Cardiac fibroblast (primary cell): Measurements from ENCODE around the gene MRPL40.

Source experiments
- DNase-seq, 2 donors: peaks; one replicate each; pipeline versions ENCODE4 v3.0.0 to v3.0.0-alpha.2; 2010; ENCODE audit warnings: low read depth in 2 of 2
- H3K4me3 ChIP-seq, 2 donors: replicated peaks in 1 of 2; 1 replicate in 1 of 2; 2 replicates in 1 of 2; pipeline ENCODE4 v1.5.1; 2011; ENCODE audit warnings: low read depth in 2 of 2, low read length in 2 of 2, mild to moderate bottlenecking in 2 of 2, moderate library complexity in 1 of 2
- TF ChIP-seq, protein P1 (sequence below): IDR thresholded peaks from one replicate; pipeline ENCODE4 v1.5.1; 2011; ENCODE audit warnings: low read depth, mild to moderate bottlenecking, low read length, inconsistent platforms

The MRPL40 gene

DNA sequence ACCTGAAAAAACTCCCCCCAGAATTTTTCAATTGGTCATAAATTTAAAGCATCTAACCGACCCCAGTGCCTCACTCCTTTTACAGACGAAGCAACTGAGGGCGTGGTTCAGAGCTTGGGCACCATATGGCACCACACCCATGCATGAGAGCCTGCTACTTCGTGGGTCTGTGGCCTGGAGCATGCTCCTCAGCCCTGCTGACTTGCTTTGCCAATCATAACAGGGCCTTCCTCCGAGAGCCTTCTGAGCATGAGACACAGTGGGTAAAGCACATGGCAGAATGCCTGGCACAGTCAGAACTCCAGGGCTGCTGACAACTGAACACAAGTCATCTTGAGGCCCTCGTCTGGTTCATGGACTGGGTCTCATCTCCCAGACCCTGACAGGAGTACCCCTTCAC, 34.1 kb upstream of the MRPL40 start:
- H3K4me3 ChIP-seq = no peak overlapping the region
- TF ChIP-seq, protein P1, sequence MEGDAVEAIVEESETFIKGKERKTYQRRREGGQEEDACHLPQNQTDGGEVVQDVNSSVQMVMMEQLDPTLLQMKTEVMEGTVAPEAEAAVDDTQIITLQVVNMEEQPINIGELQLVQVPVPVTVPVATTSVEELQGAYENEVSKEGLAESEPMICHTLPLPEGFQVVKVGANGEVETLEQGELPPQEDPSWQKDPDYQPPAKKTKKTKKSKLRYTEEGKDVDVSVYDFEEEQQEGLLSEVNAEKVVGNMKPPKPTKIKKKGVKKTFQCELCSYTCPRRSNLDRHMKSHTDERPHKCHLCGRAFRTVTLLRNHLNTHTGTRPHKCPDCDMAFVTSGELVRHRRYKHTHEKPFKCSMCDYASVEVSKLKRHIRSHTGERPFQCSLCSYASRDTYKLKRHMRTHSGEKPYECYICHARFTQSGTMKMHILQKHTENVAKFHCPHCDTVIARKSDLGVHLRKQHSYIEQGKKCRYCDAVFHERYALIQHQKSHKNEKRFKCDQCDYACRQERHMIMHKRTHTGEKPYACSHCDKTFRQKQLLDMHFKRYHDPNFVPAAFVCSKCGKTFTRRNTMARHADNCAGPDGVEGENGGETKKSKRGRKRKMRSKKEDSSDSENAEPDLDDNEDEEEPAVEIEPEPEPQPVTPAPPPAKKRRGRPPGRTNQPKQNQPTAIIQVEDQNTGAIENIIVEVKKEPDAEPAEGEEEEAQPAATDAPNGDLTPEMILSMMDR = no peak
- peak in 1 of 2 donors; percentile 3 for DNase-seq

DNA sequence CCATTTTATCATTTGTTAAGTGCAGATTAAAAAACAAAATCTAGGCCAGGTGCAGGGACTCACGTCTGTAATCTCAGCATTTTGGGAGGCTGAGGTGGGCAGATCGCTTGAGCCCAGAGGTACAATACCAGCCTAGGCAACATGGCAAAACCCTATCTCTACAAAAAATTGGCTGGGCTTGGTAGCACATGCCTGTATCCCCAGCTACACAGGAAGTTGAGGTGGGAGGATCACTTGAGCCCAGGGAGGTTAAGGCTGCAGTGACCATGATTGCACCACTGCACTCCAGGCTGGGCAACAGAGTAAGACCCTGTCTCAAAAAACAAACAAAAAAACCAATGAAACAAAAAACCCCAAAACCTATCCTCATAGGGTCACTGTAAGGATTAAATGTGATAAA, 33.7 kb upstream of the MRPL40 start:
- DNase-seq = no peak
- no peak overlapping the region for H3K4me3 ChIP-seq
- TF ChIP-seq, protein P1 = no peak

DNA sequence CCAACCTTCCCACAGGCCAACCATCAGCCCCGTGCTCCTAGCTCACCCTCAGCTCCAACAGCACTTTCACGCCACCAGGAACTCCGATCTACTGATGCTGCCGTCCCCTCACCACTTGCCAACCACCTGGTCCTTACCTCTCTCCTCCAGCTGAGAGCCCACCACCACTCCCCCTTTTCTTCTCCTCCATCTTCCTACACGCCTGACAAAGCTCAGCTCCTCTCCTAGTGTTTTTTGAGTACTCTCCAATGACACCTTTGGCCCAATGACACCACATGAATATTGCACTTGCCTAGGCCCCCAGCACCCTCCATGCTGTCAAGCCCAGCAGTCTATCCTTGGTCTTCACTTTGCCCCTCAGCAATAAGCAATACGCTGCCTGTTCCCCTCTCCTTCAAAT, 31.5 kb upstream of the MRPL40 start:
- TF ChIP-seq, protein P1 = no peak
- no peak overlapping the region for H3K4me3 ChIP-seq
- no peak for DNase-seq

DNA sequence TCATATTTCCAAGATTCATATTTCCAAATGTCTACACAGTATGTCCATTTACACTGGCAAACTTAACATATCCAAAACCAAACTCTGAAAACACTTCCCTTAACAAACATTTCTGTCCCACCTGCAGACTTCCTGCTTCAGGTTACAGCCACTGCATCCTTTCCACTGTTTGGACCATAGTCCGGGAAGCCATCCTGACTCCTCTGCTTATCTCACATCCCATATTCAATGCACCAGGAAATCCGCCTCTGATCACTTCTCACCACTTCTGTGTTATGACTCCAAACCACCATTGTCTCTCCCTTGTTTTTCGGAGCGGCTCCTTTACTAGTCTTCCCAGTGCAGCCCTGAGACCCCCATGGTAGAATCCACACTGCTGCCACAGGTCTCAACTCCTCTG, 30.9 kb upstream of the MRPL40 start:
- TF ChIP-seq, protein P1 = no peak

DNA sequence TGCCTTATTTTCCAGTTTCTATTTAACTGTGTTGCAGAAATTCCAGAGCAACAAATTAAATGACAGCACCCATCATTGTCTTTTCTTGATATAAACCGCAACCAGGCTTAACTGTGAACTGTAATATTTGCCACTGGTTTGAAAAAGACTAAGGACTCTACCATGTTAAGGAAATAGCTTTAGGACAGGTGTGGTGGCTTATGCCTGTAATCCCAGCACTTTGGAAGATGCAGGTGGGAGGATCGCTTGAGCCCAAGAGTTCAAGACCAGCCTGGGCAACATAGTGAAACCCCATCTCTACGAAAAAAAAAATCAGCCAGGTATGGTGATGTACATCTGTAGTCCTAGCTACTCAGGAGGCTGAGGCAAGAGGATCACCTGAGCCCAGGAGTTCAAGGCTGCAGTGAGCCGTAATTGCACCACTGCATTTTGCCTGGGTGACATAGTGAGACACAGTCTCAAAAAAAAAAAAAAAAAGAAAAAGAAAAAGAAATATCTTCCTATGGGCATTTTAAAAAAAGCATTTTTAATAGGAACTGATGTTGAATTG, 29.6 kb upstream of the MRPL40 start:
- TF ChIP-seq, protein P1 = no peak
- no peak for DNase-seq
- H3K4me3 ChIP-seq = no peak overlapping the region

More for the DNA sequence above, 30.9 kb upstream of the MRPL40 start:
- no peak for DNase-seq
- no peak overlapping the region for H3K4me3 ChIP-seq

DNA sequence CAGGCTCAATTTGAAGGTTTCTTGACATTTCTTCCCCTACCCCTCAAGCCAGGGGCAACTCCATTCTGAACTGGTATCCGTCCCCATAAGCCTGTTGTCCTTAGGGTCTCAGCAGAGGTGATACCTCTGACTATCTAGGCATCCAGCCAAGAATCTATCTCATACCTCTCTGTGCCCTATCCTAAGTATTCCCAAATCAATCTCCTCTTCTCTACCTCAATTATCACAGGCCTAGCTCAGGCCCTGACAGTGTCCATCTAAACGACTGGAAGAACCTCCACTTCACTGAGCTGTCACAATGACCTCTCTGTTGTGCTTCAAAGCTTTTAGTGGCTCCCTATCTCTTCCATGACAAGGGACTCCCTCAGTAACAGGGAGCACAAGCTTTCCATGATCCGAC, 27.7 kb upstream of the MRPL40 start:
- DNase-seq = no peak
- TF ChIP-seq, protein P1 = no peak
- H3K4me3 ChIP-seq = no peak overlapping the region

DNA sequence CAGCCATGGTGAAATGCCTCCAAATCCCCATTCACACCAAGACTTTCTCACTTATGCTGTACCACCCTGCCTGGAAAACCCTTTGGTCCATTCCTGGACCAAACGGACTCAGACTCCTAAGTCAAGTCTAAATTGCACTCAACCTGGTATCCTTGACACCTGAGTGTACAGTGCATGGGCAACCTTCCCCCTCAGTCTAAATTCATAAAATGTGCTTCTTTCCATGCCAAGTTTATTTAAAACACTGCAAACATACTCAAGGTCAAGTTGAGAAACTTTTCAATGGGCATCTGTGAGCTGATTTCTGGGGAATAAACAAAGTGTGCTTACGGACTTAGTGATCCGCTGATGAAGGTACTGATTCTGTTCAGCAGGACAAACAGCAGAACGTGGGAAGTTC, 27.2 kb upstream of the MRPL40 start:
- H3K4me3 ChIP-seq = no peak overlapping the region
- TF ChIP-seq, protein P1 = no peak
- DNase-seq = no peak
